Vagina (tissue), 2 donors: ENCODE data around the gene SOX18. TPM values are rescaled to one million over a fixed set of nuclear protein-coding genes. Genes with fewer than 3 reads are reported as not detected.

Experiments used
- DNase-seq, 2 donors: peaks; one replicate each; pipeline ENCODE4 v3.0.0-alpha.2; 2017; ENCODE audit errors: extremely low spot score in 2 of 2
- H3K27ac ChIP-seq: fragments of 200-600 bp; sonication (generic); one replicate; pipeline ENCODE4 v1.5.1; 2019
- H3K27me3 ChIP-seq: fragments of 200-600 bp; sonication (generic); one replicate; pipeline ENCODE4 v1.5.1; 2019
- H3K36me3 ChIP-seq, 2 donors: fragments of 200-600 bp; sonication (generic); one replicate each; pipeline ENCODE4 v1.5.1; 2017 to 2019
- H3K4me1 ChIP-seq: fragments of 200-600 bp; sonication (generic); one replicate; pipeline ENCODE4 v1.5.1; 2019
- H3K4me3 ChIP-seq, 2 donors: fragments of 200-600 bp; sonication (generic); 1 replicate in 1 of 2; 2 replicates in 1 of 2; pipeline ENCODE4 v1.5.1; 2016 to 2019
- H3K9me3 ChIP-seq: fragments of 200-600 bp; sonication (generic); one replicate; pipeline ENCODE4 v1.5.1; 2019
- CTCF ChIP-seq, 3 experiments: fragments of 450-650 bp in 2 of 3; fragments of 200-600 bp in 1 of 3; sonication (generic) in 1 of 3; IDR thresholded peaks; one replicate each; pipeline ENCODE4 v1.5.1; 2017 to 2019; ENCODE audit warnings: antibody characterized with exemption in 3 of 3, mild to moderate bottlenecking in 2 of 3, moderate library complexity in 2 of 3
- POLR2A ChIP-seq, 2 donors: fragments of 450-650 bp; IDR thresholded peaks; one replicate each; pipeline ENCODE4 v1.6.1; 2017; ENCODE audit warnings: antibody characterized with exemption in 2 of 2, mild to moderate bottlenecking in 2 of 2, moderate library complexity in 2 of 2
- POLR2AphosphoS5 ChIP-seq, 2 donors: sonication (generic); formaldehyde crosslinking; IDR thresholded peaks; one replicate each; pipeline ENCODE4 v1.9.0; 2017; ENCODE audit warnings: antibody characterized with exemption in 2 of 2, mild to moderate bottlenecking in 2 of 2, low read depth in 1 of 2; ENCODE audit not compliant: insufficient read depth in 1 of 2
- intact Hi-C: fragments of 100-400 bp; cut with DNase I; formaldehyde crosslinking; loops from one replicate; pipeline ENCODE4 v1.15.1; 2023
- total RNA-seq: library from RNA; depleted of rRNA; stranded (reverse); fragments of >200 nt; gene quantifications from one replicate; pipeline ENCODE4 v1.2.3, GENCODE V29; 2016

The SOX18 gene
- total RNA-seq, 1 donor from 2014 or later: 57.2 TPM

- H3K4me3 ChIP-seq: peak overlapping the region in 1 of 2 donors; percentile 65
- TF ChIP-seq POLR2AphosphoS5 (IDR thresholded peaks at IDR 0.05; ENCODE audit: insufficient read depth in 1 of 2, low read depth in 1 of 2) (no peak), POLR2A (IDR thresholded peaks at IDR 0.05) (no peak), CTCF (IDR thresholded peaks at IDR 0.05) (no peak)
- no peaks in the 10 kb centered on the region for H3K9me3 ChIP-seq
- no peak for DNase-seq
- no peaks in the 10 kb centered on the region for H3K27me3 ChIP-seq
- peaks cover 0 to 9% of the 10 kb centered on the region in 2 donors for H3K36me3 ChIP-seq
- peaks cover 23% of the 10 kb centered on the region for H3K4me1 ChIP-seq
- no peak overlapping the region for H3K27ac ChIP-seq
- intact Hi-C loops: no loop called here
These were observed 26.9 kb upstream of the SOX18 start for GRCh38 chr20:64076061-64076997.

GRCh38 chr20:64075556-64075955 lies 26.1 kb upstream of the SOX18 start:
- Histone ChIP-seq H3K36me3 (peaks cover 0 to 9% of the 10 kb centered on the region in 2 donors), H3K27ac (no peak overlapping the region), H3K4me3 (no peak overlapping the region), H3K27me3 (no peaks in the 10 kb centered on the region), H3K9me3 (no peaks in the 10 kb centered on the region), H3K4me1 (peaks cover 23% of the 10 kb centered on the region)
- DNase-seq: no peak
- intact Hi-C loops: no loop called here
- TF ChIP-seq POLR2AphosphoS5 (IDR thresholded peaks at IDR 0.05; ENCODE audit: insufficient read depth in 1 of 2, low read depth in 1 of 2) (no peak), POLR2A (IDR thresholded peaks at IDR 0.05) (no peak), CTCF (IDR thresholded peaks at IDR 0.05) (no peak)

GRCh38 chr20:64074963-64075362 lies 25.5 kb upstream of the SOX18 start:
- Histone ChIP-seq H3K4me1 (peaks cover 23% of the 10 kb centered on the region), H3K4me3 (no peak overlapping the region), H3K27ac (no peak overlapping the region), H3K9me3 (no peaks in the 10 kb centered on the region), H3K36me3 (peaks cover 0 to 12% of the 10 kb centered on the region in 2 donors), H3K27me3 (no peaks in the 10 kb centered on the region)
- TF ChIP-seq POLR2A (IDR thresholded peaks at IDR 0.05) (no peak), CTCF (IDR thresholded peaks at IDR 0.05) (no peak), POLR2AphosphoS5 (IDR thresholded peaks at IDR 0.05; ENCODE audit: insufficient read depth in 1 of 2, low read depth in 1 of 2) (no peak)
- intact Hi-C loops: no loop called here
- DNase-seq: no peak

DNA sequence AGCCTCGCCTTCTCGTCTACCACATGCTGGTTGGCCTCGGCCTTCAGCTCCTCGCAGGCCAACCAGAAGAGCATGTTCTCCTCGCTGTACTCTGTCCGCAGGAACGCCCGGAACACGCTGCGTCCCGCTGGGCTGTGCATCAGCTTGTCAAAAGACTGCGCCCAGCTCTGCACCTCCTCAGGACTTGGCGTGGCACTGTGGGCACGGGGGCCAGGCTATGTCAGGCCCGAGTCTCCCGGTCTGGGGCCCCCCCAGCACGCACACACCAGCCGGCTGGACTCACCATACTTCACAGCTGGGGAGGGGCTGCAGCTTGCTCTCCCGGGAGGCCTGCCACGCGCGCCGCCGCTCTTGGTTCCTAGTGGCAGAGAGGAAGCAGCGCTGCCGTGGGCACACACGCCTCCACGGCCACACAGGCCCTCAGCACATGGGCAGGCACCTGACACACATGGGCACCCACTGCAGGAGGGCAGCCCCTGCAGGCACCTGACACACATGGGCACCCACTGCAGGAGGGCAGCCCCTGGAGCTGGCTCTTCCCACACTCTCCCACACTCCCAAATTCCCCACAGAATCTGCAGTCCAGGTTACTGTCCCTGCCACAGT lies 24.8 kb upstream of the SOX18 start:
- Histone ChIP-seq H3K9me3 (no peaks in the 10 kb centered on the region), H3K4me3 (no peak overlapping the region), H3K27ac (no peak overlapping the region), H3K4me1 (peaks cover 21% of the 10 kb centered on the region), H3K27me3 (no peaks in the 10 kb centered on the region), H3K36me3 (peaks cover 0 to 12% of the 10 kb centered on the region in 2 donors)
- TF ChIP-seq CTCF (IDR thresholded peaks at IDR 0.05): no peak
- TF ChIP-seq POLR2AphosphoS5 (IDR thresholded peaks at IDR 0.05; ENCODE audit: insufficient read depth in 1 of 2, low read depth in 1 of 2): no peak
- intact Hi-C loops: no loop called here
- no peak for DNase-seq
